GM21447 (cell line): ENCODE results near the gene C10orf143.

Experiments
- ATAC-seq: cut with Tn5 transposase; IDR thresholded peaks from one replicate; pipeline ENCODE4 v1.9.1; 2021; ENCODE audit not compliant: unreplicated experiment

Gene C10orf143

GRCh38 chr10:130054021-130054420 is 56.6 kb downstream of the C10orf143 start:
- no peak for ATAC-seq

DNA sequence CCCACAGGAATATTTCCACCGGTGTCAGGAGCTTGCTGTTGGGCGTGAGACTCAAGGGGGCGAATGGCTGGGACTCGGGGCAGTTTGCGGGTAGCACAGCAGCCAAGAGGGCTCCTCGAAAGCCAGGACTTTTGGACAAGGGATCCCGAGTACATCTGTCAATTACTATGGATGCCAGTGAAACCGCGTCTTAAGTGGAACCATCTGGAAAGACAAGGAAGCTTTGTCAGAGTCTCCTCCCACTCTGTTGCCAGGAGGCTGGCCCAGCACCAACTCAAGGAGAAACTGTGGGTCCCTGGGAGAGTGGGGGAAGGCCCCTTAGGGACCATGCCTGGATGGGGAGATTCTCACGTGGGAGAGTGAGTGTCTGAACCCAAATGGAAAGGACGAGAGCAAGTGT is 57.1 kb downstream of the C10orf143 start:
- ATAC-seq, result no peak

- ATAC-seq, result no peak
Observed at GRCh38 chr10:130052193-130052592, 58.4 kb downstream of the C10orf143 start.

DNA sequence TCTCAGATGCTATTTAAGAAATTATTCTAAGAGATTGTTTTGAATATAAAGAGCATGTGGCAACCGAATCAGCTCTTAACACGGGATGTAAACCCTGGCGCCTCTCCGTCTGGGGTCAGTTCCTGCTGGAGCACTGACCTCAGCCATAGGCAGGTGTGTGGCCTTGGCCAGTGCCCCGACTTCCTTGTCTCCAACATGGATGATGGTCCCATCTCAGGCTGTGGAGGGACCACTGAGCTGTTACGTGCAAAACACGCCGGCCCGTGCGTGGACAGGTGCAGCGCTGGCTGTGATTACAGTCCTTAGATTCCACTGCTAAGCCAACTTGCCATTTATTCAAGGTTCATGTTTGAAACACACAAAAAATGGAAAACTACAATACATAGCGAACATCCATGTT is 59.9 kb downstream of the C10orf143 start:
- no peak for ATAC-seq

GRCh38 chr10:130049987-130050386 is 60.6 kb downstream of the C10orf143 start:
- ATAC-seq, result no peak

DNA sequence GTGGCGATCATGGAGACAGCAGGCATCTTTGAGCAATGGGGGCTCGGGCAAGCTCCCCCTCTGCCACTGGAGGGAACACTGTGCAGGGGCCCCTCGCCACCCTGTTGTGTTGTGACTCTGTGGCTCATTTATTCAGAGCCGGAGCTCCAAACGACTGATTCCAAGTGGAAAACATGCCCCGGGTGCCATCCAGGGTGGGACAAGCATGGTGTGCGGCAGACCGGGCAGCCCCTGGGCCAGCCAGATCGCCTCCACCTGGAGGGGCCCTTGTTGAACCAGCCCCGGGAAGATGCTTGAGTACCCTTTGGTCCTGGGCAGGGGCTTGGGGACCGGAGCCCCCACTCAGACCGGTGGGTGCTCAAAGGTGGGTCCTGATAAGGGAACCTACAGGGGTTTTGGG is 61.4 kb downstream of the C10orf143 start:
- no peak for ATAC-seq

DNA sequence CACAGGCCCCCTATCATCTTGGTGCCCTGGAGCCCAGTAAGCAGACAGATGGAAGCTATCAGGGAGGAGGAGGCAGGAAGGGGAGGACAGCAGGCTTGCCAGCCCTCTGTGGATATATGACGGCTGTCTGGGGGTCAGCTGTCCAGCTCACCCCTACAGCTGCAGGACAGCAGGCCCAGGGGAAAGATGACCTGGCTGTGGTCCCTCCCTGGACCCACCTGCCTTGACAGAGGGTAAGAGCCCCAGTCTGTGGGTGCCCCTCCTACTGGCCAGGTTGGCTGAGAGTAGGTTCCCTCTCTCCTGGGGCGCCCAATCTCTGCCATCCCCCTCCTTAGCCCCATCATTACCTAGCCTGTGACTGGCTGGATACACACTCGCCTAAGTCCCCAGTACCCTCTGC is 62.5 kb downstream of the C10orf143 start:
- ATAC-seq, result no peak

- no peak for ATAC-seq
Observed at GRCh38 chr10:130047336-130047735, 63.3 kb downstream of the C10orf143 start.

DNA sequence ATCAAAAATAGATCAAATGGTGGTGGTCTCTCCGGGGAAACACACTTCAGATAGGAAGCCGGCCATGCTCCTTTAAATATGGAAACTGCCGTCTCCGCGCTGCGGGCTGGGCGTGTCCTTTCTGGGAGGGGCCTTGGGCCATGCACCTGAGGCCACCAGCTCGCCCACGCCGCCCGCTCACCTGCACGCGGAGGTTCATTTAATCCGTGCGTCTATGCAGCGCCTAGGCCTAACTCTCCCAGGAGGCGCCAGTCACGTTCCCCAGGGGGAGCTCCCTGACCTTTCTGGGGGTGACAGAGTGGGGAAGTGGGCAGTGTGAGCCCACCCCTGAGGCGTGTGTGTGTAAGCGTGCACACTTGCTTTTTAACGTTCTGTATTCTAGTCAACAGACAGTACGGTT is 64.0 kb downstream of the C10orf143 start:
- ATAC-seq, result no peak

DNA sequence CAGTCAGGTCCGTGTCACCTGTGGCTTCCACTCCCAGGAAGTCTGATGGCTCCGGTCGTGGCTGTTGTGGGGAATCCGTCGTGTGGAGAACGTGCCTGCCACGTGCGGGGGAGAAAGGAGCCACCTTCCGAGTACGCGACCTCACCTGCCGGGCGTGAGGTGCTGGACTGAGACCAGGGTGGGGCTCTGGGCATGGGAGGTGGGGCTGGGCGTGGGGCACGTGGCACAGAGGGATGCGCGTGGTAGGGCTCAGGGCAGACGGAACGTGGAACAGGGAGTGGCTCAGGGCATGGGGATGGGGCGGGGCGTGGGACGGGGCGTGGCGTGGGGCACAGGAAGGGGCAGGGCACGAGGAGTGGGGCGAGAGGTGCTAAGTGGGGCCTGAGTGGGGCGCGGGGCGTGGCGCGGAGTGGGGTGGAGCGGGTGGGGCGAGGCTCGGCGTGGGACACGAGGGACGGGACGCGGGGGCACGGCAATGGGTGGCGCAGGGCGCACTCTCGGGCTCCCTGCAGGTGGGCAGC is 64.8 kb downstream of the C10orf143 start:
- no peak for ATAC-seq

DNA sequence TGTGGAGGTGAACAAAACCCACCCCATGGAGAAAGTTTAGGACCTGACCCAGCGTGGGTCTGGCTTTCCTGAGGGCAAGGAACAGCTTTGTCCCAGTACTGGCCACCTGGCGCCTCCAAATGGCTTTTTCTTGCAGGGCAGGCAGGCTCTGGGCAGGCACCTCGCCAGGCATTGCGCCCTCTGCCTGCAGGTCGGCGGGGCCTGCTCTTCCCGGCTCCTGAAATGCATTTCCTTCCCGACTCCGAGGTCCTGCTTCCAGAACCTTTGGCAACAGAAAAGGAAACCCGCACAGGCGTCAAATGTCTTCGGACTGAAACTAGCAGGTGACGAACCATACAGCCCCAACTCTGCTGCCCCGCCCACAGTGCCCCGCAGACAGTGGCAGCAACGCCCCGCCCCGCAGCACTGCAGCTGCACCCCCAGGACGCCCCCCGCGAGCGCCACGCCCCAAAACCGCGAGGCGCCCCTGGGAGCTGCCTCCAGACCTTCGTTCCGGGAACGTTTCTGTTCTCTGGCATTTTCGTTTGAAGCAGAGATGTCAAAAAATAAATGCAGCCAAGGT is 65.5 kb downstream of the C10orf143 start:
- ATAC-seq, result no peak

DNA sequence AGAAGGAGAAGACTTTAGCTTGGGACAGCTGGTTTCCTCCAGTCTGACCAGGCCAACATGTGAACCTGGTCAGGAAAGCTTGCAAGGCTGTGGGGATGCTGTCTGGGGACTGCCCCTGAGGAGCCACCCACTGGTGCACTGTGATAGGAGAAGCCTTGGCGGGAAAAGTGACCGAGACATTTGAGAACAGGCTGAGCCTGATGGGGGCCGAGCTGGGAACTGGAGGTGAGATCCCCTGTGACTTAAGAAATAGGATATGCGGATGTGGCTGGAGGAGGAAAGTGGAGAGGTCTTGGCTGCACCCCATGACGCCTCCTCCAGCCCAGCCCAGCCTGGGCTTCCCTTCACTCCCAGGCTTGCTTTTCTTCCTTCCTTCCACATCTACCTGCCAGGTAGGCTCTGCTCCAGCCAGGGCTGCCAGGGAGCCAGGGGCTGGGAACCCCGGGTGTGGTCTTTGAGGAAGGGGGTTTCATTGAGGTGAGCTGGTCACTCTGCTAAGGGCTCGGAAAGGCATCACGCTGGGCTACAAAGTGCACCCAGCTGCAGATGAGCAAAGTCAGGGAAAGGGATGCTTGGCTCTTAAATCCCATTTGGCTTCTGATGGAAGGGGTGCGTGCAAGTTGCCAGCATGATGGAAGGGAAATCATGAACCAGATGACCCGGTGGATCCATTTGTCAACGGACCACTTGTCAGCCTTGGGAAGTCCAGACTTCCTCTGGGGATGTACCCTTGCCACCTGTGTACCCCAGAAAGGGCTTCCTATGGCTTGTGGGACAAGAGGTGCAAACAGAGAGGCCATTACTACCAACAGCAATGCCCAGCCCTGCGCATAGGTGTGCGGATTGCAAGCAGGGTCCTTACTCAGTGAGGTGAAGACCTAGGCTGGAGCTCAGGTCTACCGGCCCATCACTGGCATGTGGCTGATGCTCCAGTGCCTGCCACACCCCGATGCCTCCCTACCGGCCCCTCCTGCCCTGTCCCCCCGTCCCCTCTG is 66.3 kb downstream of the C10orf143 start:
- no peak for ATAC-seq

GRCh38 chr10:130043491-130043890 is 67.1 kb downstream of the C10orf143 start:
- no peak for ATAC-seq

DNA sequence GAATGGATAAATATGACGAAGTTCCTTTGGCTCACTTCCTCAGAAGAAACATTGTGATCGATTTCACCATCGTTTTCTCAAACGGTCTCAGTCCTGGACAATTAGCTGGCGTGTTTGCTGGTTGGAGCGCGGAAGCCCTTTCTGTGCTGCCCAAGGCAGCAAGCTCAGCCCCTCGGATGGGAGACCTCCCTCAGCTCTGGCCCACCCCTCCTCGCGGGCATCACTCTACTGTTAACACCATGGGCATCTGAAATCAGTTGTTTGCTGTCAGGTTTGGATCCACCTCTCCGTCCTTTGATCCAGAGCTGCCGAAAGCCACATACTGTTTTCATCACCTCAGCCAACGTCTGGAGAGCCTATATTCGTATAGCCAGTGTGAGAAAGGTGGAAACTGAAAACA is 68.2 kb downstream of the C10orf143 start:
- no peak for ATAC-seq

DNA sequence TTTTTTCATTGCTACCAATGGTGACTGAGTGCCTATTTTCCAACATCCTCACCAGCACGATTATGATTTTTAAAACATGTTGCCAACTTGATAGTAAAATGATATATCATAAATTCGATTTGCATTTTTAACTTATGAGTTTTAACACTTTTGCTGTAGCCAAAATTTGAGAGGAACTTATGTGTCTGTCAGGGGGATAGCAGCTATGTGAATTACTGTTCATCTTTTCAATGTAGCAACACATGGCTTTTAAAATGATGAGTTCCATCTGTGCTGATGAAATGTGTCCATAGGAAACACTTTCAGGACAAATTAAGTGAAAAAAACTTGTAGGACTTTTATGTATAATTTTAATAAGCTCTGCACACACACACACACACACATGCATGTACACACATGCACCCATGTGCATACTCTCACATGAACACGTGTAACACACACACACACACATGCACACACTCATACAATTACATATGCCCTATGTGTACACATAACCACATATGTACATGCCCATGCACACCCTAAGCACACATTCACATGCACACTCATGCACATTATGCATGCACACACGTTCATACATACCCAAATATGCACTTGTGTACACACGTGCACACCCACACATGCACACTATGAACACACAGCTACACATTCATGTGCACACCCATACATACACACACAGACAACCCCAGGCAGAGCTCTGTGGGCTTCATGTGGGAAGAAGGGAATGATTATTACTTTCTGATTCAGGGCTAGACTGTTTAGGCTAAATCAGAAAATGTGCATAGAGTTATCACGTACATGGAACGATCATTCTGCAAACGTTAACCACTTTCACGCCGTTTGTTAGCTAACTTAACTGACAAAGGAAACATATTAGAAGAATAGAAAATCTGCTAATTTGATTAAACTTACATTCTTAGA is 68.9 kb downstream of the C10orf143 start:
- no peak for ATAC-seq

DNA sequence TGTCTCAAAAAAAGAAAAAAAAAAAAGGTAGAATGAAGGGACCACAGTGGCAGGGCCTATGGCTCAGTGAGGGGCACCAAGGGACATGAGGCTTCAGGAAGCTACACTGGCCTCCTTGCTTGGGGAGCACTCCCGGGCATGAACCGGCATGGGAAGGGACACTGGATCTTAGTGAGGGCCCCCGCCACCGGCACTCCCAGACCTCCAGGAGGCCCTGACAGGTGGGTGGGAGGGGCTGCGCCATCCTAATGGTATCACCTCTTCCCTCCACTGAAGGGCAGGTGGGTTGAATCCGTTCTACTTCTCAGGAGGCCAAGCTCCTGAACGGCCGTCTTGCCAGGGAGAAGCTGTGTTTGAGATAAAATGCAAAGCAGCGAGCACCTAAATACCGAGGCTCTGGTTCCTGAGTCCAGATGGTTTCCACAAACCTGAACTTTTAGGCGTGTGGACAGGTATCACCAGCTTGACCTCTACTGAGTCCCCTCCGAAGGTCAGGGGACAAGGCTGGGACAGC is 69.8 kb downstream of the C10orf143 start:
- ATAC-seq, result no peak

DNA sequence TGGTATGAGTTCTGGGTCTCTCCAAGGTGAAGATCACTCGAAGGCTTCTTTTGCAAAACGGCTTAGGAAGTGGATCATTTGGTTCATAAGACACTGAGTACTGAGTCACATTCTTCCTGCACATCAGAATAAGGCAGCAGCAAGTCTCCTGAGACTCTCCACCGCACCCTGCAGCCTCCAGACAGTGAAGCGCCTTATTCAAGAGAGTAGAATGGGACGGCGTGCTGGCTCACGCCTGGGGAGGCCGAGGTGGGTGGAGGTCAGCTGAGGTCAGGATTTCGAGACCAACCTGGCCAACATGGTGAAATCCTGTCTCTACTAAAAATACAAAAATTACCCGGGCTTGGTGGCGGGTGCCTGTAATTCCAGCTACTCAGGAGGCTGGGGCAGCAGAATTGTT is 70.3 kb downstream of the C10orf143 start:
- no peak for ATAC-seq

DNA sequence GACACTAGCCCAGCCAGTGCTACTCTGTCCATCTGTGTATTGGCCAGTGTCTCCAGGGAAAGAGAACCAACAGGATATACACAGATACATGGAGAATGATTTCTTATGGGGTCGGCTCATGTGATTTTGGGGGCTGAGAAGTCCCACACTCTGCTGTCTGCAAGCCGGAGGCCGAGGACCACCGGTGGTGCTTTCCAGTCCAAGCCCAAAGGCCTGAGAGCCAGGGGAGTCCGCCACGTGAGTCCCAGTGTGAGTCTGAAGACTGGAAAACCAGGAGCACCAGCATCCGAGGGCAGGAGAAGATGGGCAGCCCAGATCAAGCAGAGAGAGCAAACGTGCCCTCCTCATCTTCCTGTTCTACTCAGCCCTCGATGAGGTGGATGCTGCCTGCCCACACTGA is 71.5 kb downstream of the C10orf143 start:
- ATAC-seq, result no peak

- ATAC-seq, result no peak
Observed at GRCh38 chr10:130038611-130039109, 72.0 kb downstream of the C10orf143 start.

GRCh38 chr10:130038019-130038555 is 72.5 kb downstream of the C10orf143 start:
- no peak for ATAC-seq
